Measurements from ENCODE around the gene PRDM16. TPM values are rescaled to one million over a fixed set of nuclear protein-coding genes. Genes with fewer than 3 reads are reported as not detected.

Gene PRDM16
- total and polyA plus RNA-seq, 2 of the 4 experiments (the other 2 are of a cell fraction) = 0.02 TPM; not detected in 1

DNA sequence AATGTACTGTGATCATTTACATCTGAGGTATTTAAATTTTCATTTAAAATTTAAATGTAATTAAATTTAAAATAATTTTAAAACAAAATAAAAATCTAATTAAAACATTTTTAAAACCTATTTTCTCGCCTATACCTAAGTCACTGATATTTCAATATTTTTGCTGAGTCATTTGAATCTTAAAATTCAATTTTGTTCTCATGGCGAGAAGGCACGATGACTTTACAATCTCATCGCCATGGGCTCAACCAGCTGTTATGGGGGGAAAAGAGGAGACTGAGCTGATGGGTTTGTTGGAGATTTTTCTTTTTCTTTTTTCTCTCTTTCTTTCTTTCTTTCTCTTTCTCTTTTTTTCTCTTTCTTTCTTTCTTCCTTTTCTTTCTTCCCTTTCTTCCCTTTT is 89.3 kb downstream of the PRDM16 start:
- Histone ChIP-seq H3K56ac (ENCODE audit: extremely low read depth, insufficient read depth, low read length) (no peak overlapping the region), H3K36me3 (ENCODE audit: control insufficient read depth, insufficient read depth, low read length) (no peaks in the 10 kb centered on the region), H3K4me1 (ENCODE audit: control insufficient read depth, insufficient read depth, low read length) (no peaks in the 10 kb centered on the region), H3K4me3 (ENCODE audit: insufficient read depth, low read depth, low read length) (no peak overlapping the region), H2BK120ac (ENCODE audit: low read depth, low read length) (no peak overlapping the region), H3K18ac (ENCODE audit: low read depth, low read length) (no peak overlapping the region), H4K20me1 (ENCODE audit: insufficient read depth, low read length) (no peaks in the 10 kb centered on the region), H3K23ac (ENCODE audit: low read depth, low read length) (no peak overlapping the region), H3K79me1 (ENCODE audit: low read depth in 1 of 2, low read length in 2 of 2) (no peaks in the 10 kb centered on the region), H4K8ac (ENCODE audit: low read depth in 2 of 2, low read length in 2 of 2) (no peak overlapping the region), H3K27ac (ENCODE audit: insufficient read depth, low read length) (no peak overlapping the region), H3K4me2 (ENCODE audit: low read depth, low read length) (no peak overlapping the region), H3K9ac (ENCODE audit: low read depth, low read length) (no peak overlapping the region), H2BK15ac (ENCODE audit: low read depth, low read length) (no peak overlapping the region), H3K4ac (ENCODE audit: low read depth, low read length) (no peak overlapping the region), H2BK5ac (ENCODE audit: low read depth, low read length, poor library complexity, severe bottlenecking) (no peak overlapping the region), H3K9me1 (ENCODE audit: insufficient read depth, low read length) (no peaks in the 10 kb centered on the region), H4K91ac (ENCODE audit: insufficient read depth, low read depth, low read length) (no peak overlapping the region), H2AK5ac (ENCODE audit: low read depth, low read length) (no peak overlapping the region), H3K27me3 (ENCODE audit: control insufficient read depth, insufficient read depth, low read length) (no peaks in the 10 kb centered on the region), H2AK9ac (replicated peaks; ENCODE audit: low read depth, low read length, poor library complexity) (no peak overlapping the region), H2AFZ (replicated peaks; ENCODE audit: low read length, poor library complexity) (no peak overlapping the region), H3K9me3 (ENCODE audit: control insufficient read depth, insufficient read depth, low read length) (peaks cover 9% of the 10 kb centered on the region; the same call in 1 of the 2 replicates), H4K5ac (ENCODE audit: low read depth, low read length) (no peak overlapping the region), H3K14ac (replicated peaks; ENCODE audit: low read depth, low read length) (no peak overlapping the region), H2BK20ac (ENCODE audit: low read depth, low read length) (no peak overlapping the region)
- CTCF ChIA-PET = interaction anchor here (0.7 kb wide), 1 partner anchor 16 kb away, joined by 3 read pairs; no protein-coding TSS in a partner anchor
- in situ Hi-C loops (cut with MboI; ENCODE audit: low sequenced_read_pairs) = no loop called here
- DNase-seq (no peak), ATAC-seq (ENCODE audit: low read depth) (no peak)
- dilution Hi-C loops (cut with HindIII; ENCODE audit: low sequenced_read_pairs, unreplicated experiment) = no loop called here
- POLR2A ChIA-PET (ENCODE audit: unreplicated experiment) = no interaction called here
- no TSS peak for BruUV-seq (replicated peaks)
- TF ChIP-seq MAFK (IDR thresholded peaks at IDR 0.05; ENCODE audit: low read depth, low read length) (peak; percentile 74), MXI1 (IDR thresholded peaks at IDR 0.05; ENCODE audit: borderline replicate concordance, low read depth, low read length) (no peak), NFE2L2 (IDR thresholded peaks at IDR 0.05; ENCODE audit: low read depth, low read length) (peak; percentile 88), RFX5 (IDR thresholded peaks at IDR 0.05; ENCODE audit: low read depth, low read length) (no peak)
- TF ChIP-seq, protein P1, sequence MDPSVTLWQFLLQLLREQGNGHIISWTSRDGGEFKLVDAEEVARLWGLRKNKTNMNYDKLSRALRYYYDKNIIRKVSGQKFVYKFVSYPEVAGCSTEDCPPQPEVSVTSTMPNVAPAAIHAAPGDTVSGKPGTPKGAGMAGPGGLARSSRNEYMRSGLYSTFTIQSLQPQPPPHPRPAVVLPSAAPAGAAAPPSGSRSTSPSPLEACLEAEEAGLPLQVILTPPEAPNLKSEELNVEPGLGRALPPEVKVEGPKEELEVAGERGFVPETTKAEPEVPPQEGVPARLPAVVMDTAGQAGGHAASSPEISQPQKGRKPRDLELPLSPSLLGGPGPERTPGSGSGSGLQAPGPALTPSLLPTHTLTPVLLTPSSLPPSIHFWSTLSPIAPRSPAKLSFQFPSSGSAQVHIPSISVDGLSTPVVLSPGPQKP (IDR thresholded peaks at IDR 0.05; ENCODE audit: borderline replicate concordance, low read depth, low read length) = no peak
- no CpG with 5 or more reads among the region's 4 CpGs for WGBS, 2 experiments (ENCODE audit: extremely low coverage in 2 of 2, insufficient read length in 1 of 2)
- intact Hi-C loops (cut with micrococcal nuclease) = no loop called here
